Fibroblast of mammary gland (primary cell): ENCODE measurements around the gene PRICKLE3.
"Not testable (repeated sequence)": the region's sequence is repeated elsewhere in the genome, so short reads cannot be mapped to it uniquely, and the experiment has no call there.

ENCODE experiments used
- DNase-seq: peaks from one replicate; pipeline ENCODE4 v3.0.0-alpha.2; 2010; ENCODE audit warnings: low read depth
- H3K4me3 ChIP-seq: 2 replicates; pipeline ENCODE4 v1.5.1; 2011; ENCODE audit warnings: low read depth, mild to moderate bottlenecking, low read length, moderate library complexity; ENCODE audit not compliant: control insufficient read depth
- CTCF ChIP-seq: conservative IDR thresholded peaks from 2 replicates; pipeline ENCODE4 v1.5.1; 2011; ENCODE audit warnings: low read depth, low read length, inconsistent platforms; ENCODE audit not compliant: control insufficient read depth, insufficient read depth

Gene PRICKLE3

GRCh38 chrX:49177873-49178480, 8.2 kb downstream of the PRICKLE3 start:
- no peak for TF ChIP-seq CTCF
- no peak for DNase-seq
- no peak overlapping the region for H3K4me3 ChIP-seq

- no peak for TF ChIP-seq CTCF
- no peak overlapping the region for H3K4me3 ChIP-seq
Measured at GRCh38 chrX:49177338-49177833, 8.8 kb downstream of the PRICKLE3 start.

GRCh38 chrX:49176421-49177326, 9.5 kb downstream of the PRICKLE3 start:
- H3K4me3 ChIP-seq: no peak overlapping the region
- DNase-seq: no peak
- no peak for TF ChIP-seq CTCF

More at GRCh38 chrX:49177338-49177833, 8.8 kb downstream of the PRICKLE3 start:
- no peak for DNase-seq

GRCh38 chrX:49175435-49176274, 10.5 kb downstream of the PRICKLE3 start:
- DNase-seq: no peak
- no peak for TF ChIP-seq CTCF
- H3K4me3 ChIP-seq: no peak overlapping the region

- no peak overlapping the region for H3K4me3 ChIP-seq
- no peak for TF ChIP-seq CTCF
- DNase-seq: no peak
Measured at GRCh38 chrX:49174723-49175122, 11.4 kb downstream of the PRICKLE3 start.

- not testable (repeated sequence) for DNase-seq, H3K4me3 ChIP-seq
Measured at GRCh38 chrX:49173544-49173943, 12.6 kb downstream of the PRICKLE3 start.
